ENCODE measurements around the gene TALDO1.

The TALDO1 gene

GRCh38 chr11:709109-709997, 37.9 kb upstream of the TALDO1 start:
- H3K4me2 ChIP-seq (ENCODE audit: low read length), result no peak overlapping the region
- peaks cover 3% of the 10 kb centered on the region; the same call in 1 of the 2 replicates for H4K20me1 ChIP-seq (ENCODE audit: control insufficient read depth, insufficient read depth, low read depth, low read length)
- no peak for TF ChIP-seq EZH2phosphoT487 (IDR thresholded peaks at IDR 0.05; ENCODE audit: borderline replicate concordance, low read length)
- H3K36me3 ChIP-seq (ENCODE audit: control insufficient read depth, low read length), result no peaks in the 10 kb centered on the region
- no peaks in the 10 kb centered on the region for H3F3A ChIP-seq (ENCODE audit: control insufficient read depth, insufficient read depth)
- no peaks in the 10 kb centered on the region for H3K79me2 ChIP-seq (ENCODE audit: control insufficient read depth, low read length)
- no peaks in the 10 kb centered on the region for H3K9me2 ChIP-seq (replicated peaks; ENCODE audit: control insufficient read depth, low read length)
- 0 out of 2 replicates have a peak, but pooled peaks cover 4% of the 10 kb centered on the region for H3K4me1 ChIP-seq (ENCODE audit: control insufficient read depth, low read length)
- peaks cover 48% of the 10 kb centered on the region for H3K27me3 ChIP-seq (ENCODE audit: control insufficient read depth, low read length)
- no peak overlapping the region for H3K27ac ChIP-seq (ENCODE audit: low read depth, low read length)
- no peaks in the 10 kb centered on the region for H3K9me3 ChIP-seq (ENCODE audit: control insufficient read depth, insufficient read depth, low read length)
- no peak overlapping the region for H3K4me3 ChIP-seq (ENCODE audit: low read length)

GRCh38 chr11:714436-714835, 32.8 kb upstream of the TALDO1 start:
- no peak overlapping the region for H3K27ac ChIP-seq (ENCODE audit: low read depth, low read length)
- H3K27me3 ChIP-seq (ENCODE audit: control insufficient read depth, low read length), result peaks cover 22% of the 10 kb centered on the region
- H3K36me3 ChIP-seq (ENCODE audit: control insufficient read depth, low read length), result no peaks in the 10 kb centered on the region
- H3K4me2 ChIP-seq (ENCODE audit: low read length), result no peak overlapping the region
- H3F3A ChIP-seq (ENCODE audit: control insufficient read depth, insufficient read depth), result no peaks in the 10 kb centered on the region
- H3K9me3 ChIP-seq (ENCODE audit: control insufficient read depth, insufficient read depth, low read length), result no peaks in the 10 kb centered on the region
- H3K4me3 ChIP-seq (ENCODE audit: low read length), result no peak overlapping the region
- TF ChIP-seq CTCF (IDR thresholded peaks at IDR 0.05; ENCODE audit: low read depth, low read length, poor library complexity, severe bottlenecking), result no peak
- TF ChIP-seq EZH2phosphoT487 (IDR thresholded peaks at IDR 0.05; ENCODE audit: borderline replicate concordance, low read length), result no peak
- H3K9me2 ChIP-seq (replicated peaks; ENCODE audit: control insufficient read depth, low read length), result no peaks in the 10 kb centered on the region
- H3K79me2 ChIP-seq (ENCODE audit: control insufficient read depth, low read length), result no peaks in the 10 kb centered on the region
- H3K4me1 ChIP-seq (ENCODE audit: control insufficient read depth, low read length), result 0 out of 2 replicates have a peak, but pooled peaks cover 4% of the 10 kb centered on the region
- no peaks in the 10 kb centered on the region for H4K20me1 ChIP-seq (ENCODE audit: control insufficient read depth, insufficient read depth, low read depth, low read length)

DNA sequence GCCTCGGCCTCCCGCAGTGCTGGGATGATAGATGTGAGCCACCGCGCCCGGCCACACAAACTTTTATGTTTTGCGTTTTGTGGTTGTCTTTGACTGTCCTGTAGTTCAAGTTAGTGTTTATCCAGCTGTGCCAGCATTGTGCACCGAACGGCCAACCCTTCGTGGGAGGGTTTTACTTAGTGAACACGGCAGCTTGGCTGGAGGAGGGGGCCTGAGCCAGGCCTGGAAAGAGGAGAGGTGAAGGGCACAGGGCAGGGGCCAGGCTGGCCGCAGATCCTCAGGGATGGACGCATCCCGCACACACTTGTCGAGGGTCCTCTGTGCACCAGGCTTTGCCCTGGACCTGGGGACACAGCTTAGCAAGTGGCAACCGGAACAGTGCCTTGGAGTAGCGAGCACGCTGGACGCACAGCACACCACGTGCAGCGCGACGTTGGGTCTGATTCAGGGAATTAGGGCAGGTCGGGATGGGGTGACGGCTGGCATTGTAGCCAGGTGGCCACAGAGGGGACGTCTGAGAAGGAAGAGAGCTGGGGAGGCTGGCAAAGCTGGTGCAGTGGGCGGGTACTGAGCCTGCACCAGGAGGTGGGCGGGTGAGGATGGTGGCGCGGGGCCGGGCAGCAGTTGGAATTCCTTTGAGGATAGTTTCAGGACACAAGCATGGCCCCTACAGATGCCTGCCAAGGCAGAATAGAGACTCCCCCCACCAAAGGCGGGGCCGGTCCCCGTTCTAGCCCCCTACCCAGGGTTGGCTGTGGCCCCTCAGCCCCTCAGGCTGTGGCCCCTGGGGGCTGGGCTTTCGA, 27.8 kb upstream of the TALDO1 start:
- Histone ChIP-seq H3K4me2 (ENCODE audit: low read length) (no peak overlapping the region), H3K4me3 (ENCODE audit: low read length) (no peak overlapping the region), H3K9me3 (ENCODE audit: control insufficient read depth, insufficient read depth, low read length) (no peaks in the 10 kb centered on the region), H3K9me2 (replicated peaks; ENCODE audit: control insufficient read depth, low read length) (no peaks in the 10 kb centered on the region), H4K20me1 (ENCODE audit: control insufficient read depth, insufficient read depth, low read depth, low read length) (peaks cover 7% of the 10 kb centered on the region; the same call in 1 of the 2 replicates), H3K79me2 (ENCODE audit: control insufficient read depth, low read length) (no peaks in the 10 kb centered on the region), H3K4me1 (ENCODE audit: control insufficient read depth, low read length) (peaks cover 26% of the 10 kb centered on the region), H3F3A (ENCODE audit: control insufficient read depth, insufficient read depth) (peaks cover 4% of the 10 kb centered on the region; the same call in 1 of the 2 replicates), H3K27ac (ENCODE audit: low read depth, low read length) (no peak overlapping the region), H3K27me3 (ENCODE audit: control insufficient read depth, low read length) (peaks cover 22% of the 10 kb centered on the region), H3K36me3 (ENCODE audit: control insufficient read depth, low read length) (no peaks in the 10 kb centered on the region)
- TF ChIP-seq CTCF (IDR thresholded peaks at IDR 0.05; ENCODE audit: low read depth, low read length, poor library complexity, severe bottlenecking), result no peak
- no peak for TF ChIP-seq EZH2phosphoT487 (IDR thresholded peaks at IDR 0.05; ENCODE audit: borderline replicate concordance, low read length)

Measured in DOHH2 (cell line).